Stomach (tissue), 4 donors: ENCODE results near the gene FXYD2.
"Not testable (repeated sequence)": the region's sequence is repeated elsewhere in the genome, so short reads cannot be mapped to it uniquely, and the experiment has no call there.

Experiments used
- CTCF ChIP-seq, 7 experiments: fragments of 450-650 bp in 4 of 7; fragments of 200-600 bp in 3 of 7; sonication (generic) in 3 of 7; IDR thresholded peaks; one replicate each; pipeline ENCODE4 v1.5.1; 2016 to 2019; ENCODE audit warnings: antibody characterized with exemption in 7 of 7, control low read depth in 2 of 7, mild to moderate bottlenecking in 1 of 7
- POLR2AphosphoS5 ChIP-seq, 3 donors: sonication (generic); formaldehyde crosslinking; IDR thresholded peaks; one replicate each; pipeline ENCODE4 v1.6.1; 2016; ENCODE audit warnings: antibody characterized with exemption in 3 of 3

- TF ChIP-seq CTCF, POLR2AphosphoS5 (IDR thresholded peaks at IDR 0.05): not testable (repeated sequence)
Observed at GRCh38 chr11:117865546-117865945, 41.0 kb upstream of the FXYD2 start.
